CD4-positive, alpha-beta T cell (primary cell): ENCODE data around the gene DEF6. TPM values are rescaled to one million over a fixed set of nuclear protein-coding genes. Genes with fewer than 3 reads are reported as not detected.

ENCODE experiments used
- ATAC-seq: fragments of 200-7000 bp; cut with Tn5 transposase; one replicate; pipeline ENCODE4 v1.10.0; 2022; ENCODE audit warnings: mild to moderate bottlenecking; ENCODE audit not compliant: poor library complexity
- CTCF ChIA-PET: fragments of 350-600 bp; sonication (Branson Sonifier 250); formaldehyde crosslinking; loops from one replicate; lab custom pipeline; 2021; ENCODE audit warnings: antibody characterized with exemption, inconsistent platforms; lab: Charles Lee
- POLR2A ChIA-PET: fragments of 350-600 bp; sonication (Branson Sonifier 250); formaldehyde crosslinking; loops from one replicate; lab custom pipeline; 2021; ENCODE audit warnings: antibody characterized with exemption, inconsistent platforms; lab: Charles Lee
- DNase-seq, 14 experiments: peaks; one replicate each; pipeline ENCODE4 v3.0.0-alpha.2; 2013 to 2020; ENCODE audit warnings: mixed read lengths in 2 of 14
- H3K27ac ChIP-seq, 2 donors: one replicate each; pipeline versions ENCODE4 v1.5.1 to v1.7.0; 2013; ENCODE audit warnings: low read length in 2 of 2, low read depth in 1 of 2, mild to moderate bottlenecking in 1 of 2
- H3K27me3 ChIP-seq, 2 experiments: 1 replicate in 1 of 2; 2 replicates in 1 of 2; pipeline versions ENCODE4 v1.6.1 to v1.7.0; 2013; ENCODE audit warnings: low read length in 2 of 2, control low read depth in 1 of 2, mild to moderate bottlenecking in 1 of 2, moderate library complexity in 1 of 2; ENCODE audit not compliant: insufficient read depth in 2 of 2, control insufficient read depth in 1 of 2
- H3K36me3 ChIP-seq: one replicate; pipeline ENCODE4 v1.6.1; 2013; ENCODE audit warnings: low read length, control low read depth; ENCODE audit not compliant: insufficient read depth
- H3K4me1 ChIP-seq: one replicate; pipeline ENCODE4 v1.6.1; 2013; ENCODE audit warnings: low read length, control low read depth; ENCODE audit not compliant: insufficient read depth
- H3K4me3 ChIP-seq: one replicate; pipeline ENCODE4 v1.5.1; 2013; ENCODE audit warnings: mild to moderate bottlenecking, low read length, moderate library complexity
- H3K9me3 ChIP-seq, 2 experiments: 1 replicate in 1 of 2; 2 replicates in 1 of 2; pipeline versions ENCODE4 v1.6.1 to v1.7.0; 2013; ENCODE audit warnings: low read length in 2 of 2, mild to moderate bottlenecking in 2 of 2, control low read depth in 1 of 2, moderate library complexity in 1 of 2; ENCODE audit not compliant: control insufficient read depth in 1 of 2, insufficient read depth in 1 of 2
- H3K27ac Mint-ChIP-seq: one replicate; pipeline ENCODE4 v1.8.0; 2020; ENCODE audit warnings: mixed read lengths
- H3K27me3 Mint-ChIP-seq: one replicate; pipeline ENCODE4 v1.8.0; 2021; ENCODE audit warnings: mixed read lengths
- H3K36me3 Mint-ChIP-seq: one replicate; pipeline ENCODE4 v1.8.0; 2021; ENCODE audit warnings: low read depth, mixed read lengths
- H3K4me1 Mint-ChIP-seq: one replicate; pipeline ENCODE4 v1.8.0; 2021; ENCODE audit warnings: low read depth, mixed read lengths
- H3K4me3 Mint-ChIP-seq: one replicate; pipeline ENCODE4 v1.8.0; 2020; ENCODE audit warnings: mild to moderate bottlenecking, mixed read lengths
- H3K9me3 Mint-ChIP-seq: one replicate; pipeline ENCODE4 v1.8.0; 2020; ENCODE audit warnings: mixed read lengths
- intact Hi-C, 2 experiments: fragments of 100-400 bp; cut with DNase I in 1 of 2; cut with micrococcal nuclease in 1 of 2; formaldehyde crosslinking; loops; one replicate each; pipeline versions ENCODE4 v1.15.1 to v1.9.0; 2023 to 2025; cut with DNase I, micrococcal nuclease
- total RNA-seq, 174 experiments: library from RNA in 2 of 174; stranded (reverse) in 2 of 174; gene quantifications; one replicate each; pipeline ENCODE4 v1.2.3 and lab custom pipeline; 2021 to 2026
- TF ChIP-seq, protein P1 (sequence below): fragments of 200-600 bp; IDR thresholded peaks from one replicate; pipeline ENCODE4 v1.8.0; 2022; ENCODE audit warnings: antibody characterized with exemption, mild to moderate bottlenecking

The DEF6 gene
- total RNA-seq, 2 experiments from 2014 or later, result 209 to 212 TPM

DNA sequence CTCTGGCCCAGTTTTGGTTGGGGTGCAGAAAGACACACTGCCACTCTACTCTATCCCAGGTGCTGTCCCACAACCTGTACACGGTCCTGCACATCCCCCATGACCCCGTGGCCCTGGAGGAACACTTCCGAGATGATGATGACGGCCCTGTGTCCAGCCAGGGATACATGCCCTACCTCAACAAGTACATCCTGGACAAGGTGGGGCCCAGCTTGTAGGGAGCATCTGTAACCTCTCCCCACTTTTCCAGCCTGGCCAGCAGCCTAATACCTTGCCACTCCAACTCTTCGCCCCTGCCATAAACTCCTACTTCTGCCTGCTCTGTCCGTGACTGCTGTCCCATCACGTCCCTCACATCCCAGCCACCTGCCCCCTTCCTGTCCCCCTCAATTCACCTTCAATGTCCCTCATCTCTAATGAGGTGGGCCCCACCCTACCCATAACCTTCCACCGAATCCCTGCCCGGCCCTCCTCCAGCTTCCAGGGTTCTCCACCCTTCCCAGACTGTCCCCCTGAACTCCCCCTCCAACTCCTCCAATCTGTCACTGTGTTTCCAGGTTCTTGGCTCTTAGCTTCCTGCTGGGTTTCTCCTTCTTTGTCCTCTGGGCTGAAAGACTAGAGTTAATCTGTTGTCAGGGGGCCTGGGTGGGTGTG, 12.1 kb downstream of the DEF6 start:
- Histone ChIP-seq H3K4me1 (peaks cover 79% of the 10 kb centered on the region), H3K9me3 (no peaks in the 10 kb centered on the region), H3K4me3 (no peak overlapping the region), H3K36me3 (peaks cover 61% of the 10 kb centered on the region), H3K27me3 (no peaks in the 10 kb centered on the region), H3K27ac (peak overlapping the region; percentile 95)
- intact Hi-C loops, result loop anchor here in 1 of 2 experiments (1.0 to 2.0 kb wide), 2 partner anchors 11 to 17 kb away; no protein-coding TSS in a partner anchor
- H3K4me1 Mint-ChIP-seq, result peaks cover 84% of the 10 kb centered on the region
- POLR2A ChIA-PET, result interaction anchor here (0.6 to 9.4 kb wide), 8 partner anchors 9 to 719 kb away, joined by 3 to 74 read pairs (median 4); partner anchors contain the start of gene DEF6
- DNase-seq, result peak in 1 of 14 experiments; percentile 24
- ATAC-seq, result no peak
- peak overlapping the region; percentile 84 for H3K4me3 Mint-ChIP-seq
- no peaks in the 10 kb centered on the region for H3K9me3 Mint-ChIP-seq
- peak overlapping the region; percentile 99 for H3K27ac Mint-ChIP-seq
- H3K27me3 Mint-ChIP-seq, result no peaks in the 10 kb centered on the region
- CTCF ChIA-PET, result interaction anchor here (1.8 to 3.6 kb wide), 5 partner anchors 11 to 158 kb away, joined by 5 to 20 read pairs (median 6); partner anchors contain the start of genes DEF6, PPARD and RPL10A
- H3K36me3 Mint-ChIP-seq, result peaks cover 86% of the 10 kb centered on the region
- TF ChIP-seq, protein P1, sequence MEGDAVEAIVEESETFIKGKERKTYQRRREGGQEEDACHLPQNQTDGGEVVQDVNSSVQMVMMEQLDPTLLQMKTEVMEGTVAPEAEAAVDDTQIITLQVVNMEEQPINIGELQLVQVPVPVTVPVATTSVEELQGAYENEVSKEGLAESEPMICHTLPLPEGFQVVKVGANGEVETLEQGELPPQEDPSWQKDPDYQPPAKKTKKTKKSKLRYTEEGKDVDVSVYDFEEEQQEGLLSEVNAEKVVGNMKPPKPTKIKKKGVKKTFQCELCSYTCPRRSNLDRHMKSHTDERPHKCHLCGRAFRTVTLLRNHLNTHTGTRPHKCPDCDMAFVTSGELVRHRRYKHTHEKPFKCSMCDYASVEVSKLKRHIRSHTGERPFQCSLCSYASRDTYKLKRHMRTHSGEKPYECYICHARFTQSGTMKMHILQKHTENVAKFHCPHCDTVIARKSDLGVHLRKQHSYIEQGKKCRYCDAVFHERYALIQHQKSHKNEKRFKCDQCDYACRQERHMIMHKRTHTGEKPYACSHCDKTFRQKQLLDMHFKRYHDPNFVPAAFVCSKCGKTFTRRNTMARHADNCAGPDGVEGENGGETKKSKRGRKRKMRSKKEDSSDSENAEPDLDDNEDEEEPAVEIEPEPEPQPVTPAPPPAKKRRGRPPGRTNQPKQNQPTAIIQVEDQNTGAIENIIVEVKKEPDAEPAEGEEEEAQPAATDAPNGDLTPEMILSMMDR, result no peak

DNA sequence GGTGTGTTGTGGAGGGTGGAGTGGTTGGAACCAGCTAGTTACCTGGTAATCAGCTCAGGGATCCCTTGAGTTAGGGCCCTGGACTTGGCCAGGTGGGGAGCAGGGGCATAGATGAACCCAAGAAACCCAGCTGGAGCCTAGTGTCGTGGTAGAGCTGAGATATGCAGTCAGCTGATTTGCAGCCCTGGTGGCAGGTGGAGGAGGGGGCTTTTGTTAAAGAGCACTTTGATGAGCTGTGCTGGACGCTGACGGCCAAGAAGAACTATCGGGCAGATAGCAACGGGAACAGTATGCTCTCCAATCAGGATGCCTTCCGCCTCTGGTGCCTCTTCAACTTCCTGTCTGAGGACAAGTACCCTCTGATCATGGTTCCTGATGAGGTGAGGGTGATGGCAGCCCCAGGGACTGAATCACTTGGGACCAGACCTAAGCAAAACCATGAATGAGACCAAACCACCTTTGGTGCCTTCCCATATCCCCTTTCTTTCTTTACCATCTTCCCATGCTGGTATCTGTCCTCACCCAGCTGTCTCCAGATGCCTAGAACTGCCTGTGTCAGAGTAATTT, 12.7 kb downstream of the DEF6 start:
- H3K4me1 ChIP-seq, result peaks cover 73% of the 10 kb centered on the region
- H3K27ac Mint-ChIP-seq, result peak overlapping the region; percentile 99
- DNase-seq (peak in 6 of 14 experiments; percentile 13 to 56 (median 48)), ATAC-seq (peak; percentile 30)
- no peak overlapping the region for H3K4me3 ChIP-seq
- H3K36me3 Mint-ChIP-seq, result peaks cover 91% of the 10 kb centered on the region
- intact Hi-C loops, result loop anchor here in 1 of 2 experiments (1.0 to 2.0 kb wide), 2 partner anchors 12 to 16 kb away; no protein-coding TSS in a partner anchor
- TF ChIP-seq, protein P1, result no peak
- H3K4me1 Mint-ChIP-seq, result peaks cover 90% of the 10 kb centered on the region
- peak overlapping the region; percentile 95 for H3K27ac ChIP-seq
- peak overlapping the region; percentile 84 for H3K4me3 Mint-ChIP-seq
- no peaks in the 10 kb centered on the region for H3K9me3 Mint-ChIP-seq
- H3K27me3 ChIP-seq, result no peaks in the 10 kb centered on the region
- H3K27me3 Mint-ChIP-seq, result no peaks in the 10 kb centered on the region
- H3K36me3 ChIP-seq, result peaks cover 63% of the 10 kb centered on the region
- ChIA-PET POLR2A (interaction anchor here (0.6 to 9.4 kb wide), 10 partner anchors 7 to 719 kb away, joined by 3 to 74 read pairs (median 4); partner anchors contain the start of gene DEF6), CTCF (interaction anchor here (1.8 to 3.6 kb wide), 5 partner anchors 10 to 158 kb away, joined by 5 to 20 read pairs (median 6); partner anchors contain the start of genes DEF6, PPARD and RPL10A)
- no peaks in the 10 kb centered on the region for H3K9me3 ChIP-seq

DNA sequence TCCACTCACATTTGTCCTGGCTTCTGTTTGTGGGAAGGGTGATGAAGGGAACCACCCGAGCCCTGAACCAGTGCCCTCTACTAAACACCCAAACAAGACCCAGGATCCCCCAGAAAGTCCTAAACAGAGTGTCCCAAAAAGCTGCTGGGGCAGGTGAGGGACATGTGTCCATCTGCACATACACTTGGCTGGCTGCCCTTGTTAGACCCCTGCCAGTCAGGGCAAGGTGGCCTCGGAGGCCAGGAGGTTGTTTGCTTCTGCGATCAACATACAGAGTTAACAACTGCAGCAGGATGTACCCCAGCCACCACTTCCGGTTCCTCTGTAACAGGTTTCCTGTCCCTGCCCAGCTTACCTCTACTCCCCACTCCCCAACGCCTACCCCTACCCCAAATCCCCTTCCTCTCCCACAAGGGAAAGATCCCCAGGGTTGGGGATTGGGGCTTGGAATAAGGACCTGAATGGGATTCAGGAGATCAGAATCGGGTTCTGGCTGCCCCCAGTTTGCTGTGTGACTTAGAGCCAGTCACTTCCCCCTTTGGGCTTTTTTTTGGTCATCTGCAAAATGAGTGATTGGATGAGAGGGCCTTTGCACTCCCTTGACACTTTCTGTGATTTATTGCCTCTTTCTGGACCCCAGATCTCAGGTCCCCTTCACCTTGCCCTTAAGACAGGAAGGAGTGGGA, 13.9 kb downstream of the DEF6 start:
- Histone ChIP-seq H3K4me1 (peaks cover 67% of the 10 kb centered on the region), H3K4me3 (peak overlapping the region; percentile 46), H3K27me3 (no peaks in the 10 kb centered on the region), H3K9me3 (no peaks in the 10 kb centered on the region), H3K36me3 (peaks cover 70% of the 10 kb centered on the region), H3K27ac (peak overlapping the region; percentile 95)
- Mint-ChIP-seq H3K4me1 (peaks cover 97% of the 10 kb centered on the region), H3K4me3 (peak overlapping the region; percentile 84), H3K27ac (peak overlapping the region; percentile 99), H3K27me3 (no peaks in the 10 kb centered on the region), H3K36me3 (peaks cover 96% of the 10 kb centered on the region), H3K9me3 (no peaks in the 10 kb centered on the region)
- ATAC-seq (peak; percentile 84), DNase-seq (peak; percentile 35 to 81 (median 64))
- ChIA-PET POLR2A (interaction anchor here (0.8 to 9.4 kb wide), 10 partner anchors 8 to 185 kb away, joined by 3 to 74 read pairs (median 4); partner anchors contain the start of genes DEF6 and FANCE), CTCF (interaction anchor here (0.8 to 3.6 kb wide), 8 partner anchors 8 to 156 kb away, joined by 3 to 20 read pairs (median 5); partner anchors contain the start of genes DEF6, PPARD and RPL10A)
- intact Hi-C loops, result loop anchor here in 1 of 2 experiments (1.0 to 2.0 kb wide), 2 partner anchors 10 to 15 kb away; no protein-coding TSS in a partner anchor
- TF ChIP-seq, protein P1, result no peak
